Fibroblast of pulmonary artery (primary cell): ENCODE results near the gene KPNA6.

ENCODE experiments used
- DNase-seq: peaks from one replicate; pipeline ENCODE4 v3.0.0-alpha.2; 2010; ENCODE audit warnings: low read depth
- H3K4me3 ChIP-seq: replicated peaks from 2 replicates; pipeline ENCODE4 v1.5.1; 2011; ENCODE audit warnings: low read depth, mild to moderate bottlenecking, control low read depth, low read length, moderate library complexity
- TF ChIP-seq, protein P1 (sequence below): IDR thresholded peaks from 2 replicates; pipeline ENCODE4 v1.5.1; 2011; ENCODE audit warnings: mild to moderate bottlenecking, control low read depth, low read length, inconsistent platforms; ENCODE audit errors: missing control alignments

The KPNA6 gene

DNA sequence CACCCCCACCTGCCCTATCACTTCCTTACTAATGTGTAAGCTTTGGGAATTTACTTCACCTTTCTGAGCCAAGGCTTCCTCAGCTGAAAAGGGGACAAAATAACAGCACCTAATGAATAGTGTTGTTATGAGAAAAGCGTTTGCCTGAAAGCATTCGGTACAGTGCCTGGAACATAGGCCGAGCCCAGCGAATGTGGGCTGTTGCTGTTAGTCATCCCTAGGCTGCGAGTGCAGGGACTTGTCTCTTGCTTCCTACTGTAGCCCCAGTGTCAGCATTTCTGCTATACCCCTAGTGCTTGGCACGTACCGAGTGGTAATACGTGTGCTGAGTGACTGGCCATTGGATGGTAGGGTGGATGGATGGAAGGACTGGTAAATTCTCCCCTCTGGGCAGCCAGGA, 16.7 kb upstream of the KPNA6 start:
- H3K4me3 ChIP-seq, result no peak overlapping the region
- TF ChIP-seq, protein P1, sequence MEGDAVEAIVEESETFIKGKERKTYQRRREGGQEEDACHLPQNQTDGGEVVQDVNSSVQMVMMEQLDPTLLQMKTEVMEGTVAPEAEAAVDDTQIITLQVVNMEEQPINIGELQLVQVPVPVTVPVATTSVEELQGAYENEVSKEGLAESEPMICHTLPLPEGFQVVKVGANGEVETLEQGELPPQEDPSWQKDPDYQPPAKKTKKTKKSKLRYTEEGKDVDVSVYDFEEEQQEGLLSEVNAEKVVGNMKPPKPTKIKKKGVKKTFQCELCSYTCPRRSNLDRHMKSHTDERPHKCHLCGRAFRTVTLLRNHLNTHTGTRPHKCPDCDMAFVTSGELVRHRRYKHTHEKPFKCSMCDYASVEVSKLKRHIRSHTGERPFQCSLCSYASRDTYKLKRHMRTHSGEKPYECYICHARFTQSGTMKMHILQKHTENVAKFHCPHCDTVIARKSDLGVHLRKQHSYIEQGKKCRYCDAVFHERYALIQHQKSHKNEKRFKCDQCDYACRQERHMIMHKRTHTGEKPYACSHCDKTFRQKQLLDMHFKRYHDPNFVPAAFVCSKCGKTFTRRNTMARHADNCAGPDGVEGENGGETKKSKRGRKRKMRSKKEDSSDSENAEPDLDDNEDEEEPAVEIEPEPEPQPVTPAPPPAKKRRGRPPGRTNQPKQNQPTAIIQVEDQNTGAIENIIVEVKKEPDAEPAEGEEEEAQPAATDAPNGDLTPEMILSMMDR, result no peak

DNA sequence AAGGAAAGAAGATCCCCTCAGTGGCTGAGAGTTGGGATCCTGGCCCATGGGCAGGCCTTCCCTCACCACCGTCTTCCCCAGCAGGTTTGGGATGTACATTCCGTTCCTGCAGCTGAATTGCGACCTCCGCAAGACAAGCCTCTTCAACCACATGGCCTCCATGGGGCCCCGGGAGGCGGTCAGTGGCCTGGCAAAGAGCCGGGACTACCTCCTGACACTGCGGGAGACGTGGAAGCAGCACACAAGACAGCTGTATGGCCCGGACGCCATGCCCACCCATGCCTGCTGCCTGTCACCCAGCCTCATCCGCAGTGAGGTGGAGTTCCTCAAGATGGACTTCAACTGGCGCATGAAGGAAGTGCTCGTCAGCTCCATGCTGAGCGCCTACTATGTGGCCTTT, 16.3 kb upstream of the KPNA6 start:
- DNase-seq, result no peak
- TF ChIP-seq, protein P1, result no peak
- H3K4me3 ChIP-seq, result no peak overlapping the region

More for the DNA sequence above, 16.7 kb upstream of the KPNA6 start:
- DNase-seq, result no peak

DNA sequence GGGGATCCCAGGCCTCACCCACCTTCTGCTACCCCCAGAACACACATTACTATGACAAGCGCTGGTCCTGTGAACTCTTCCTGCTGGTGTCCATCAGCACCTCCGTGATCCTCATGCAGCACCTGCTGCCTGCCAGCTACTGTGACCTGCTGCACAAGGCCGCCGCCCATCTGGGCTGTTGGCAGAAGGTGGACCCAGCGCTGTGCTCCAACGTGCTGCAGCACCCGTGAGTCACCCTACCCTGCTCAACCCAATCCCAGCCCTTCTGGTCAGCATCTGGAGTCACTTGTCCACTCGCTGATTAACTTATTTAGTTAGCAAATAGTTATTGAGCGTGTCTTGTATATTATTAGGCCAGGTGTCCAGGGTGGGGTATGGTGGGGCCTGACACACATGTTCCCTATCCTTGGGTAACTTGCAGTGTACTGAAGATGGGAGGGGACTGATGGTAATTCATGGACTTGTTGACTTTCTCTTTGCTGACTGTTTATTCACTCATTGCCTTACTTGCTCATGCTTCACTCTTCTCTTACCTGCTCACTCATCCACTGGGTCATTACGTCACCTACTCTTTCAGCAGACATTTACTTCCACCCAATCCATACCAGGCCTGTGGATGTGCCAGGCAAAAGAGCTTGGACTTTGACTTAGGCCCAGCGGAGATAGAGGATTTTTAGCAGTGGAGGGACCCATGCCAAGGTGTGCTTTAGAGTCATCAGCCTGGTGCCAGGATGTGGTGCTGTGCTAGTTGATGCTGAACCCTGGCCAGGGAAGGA, 12.9 kb upstream of the KPNA6 start:
- DNase-seq, result no peak
- TF ChIP-seq, protein P1, result no peak
- H3K4me3 ChIP-seq, result no peak overlapping the region

DNA sequence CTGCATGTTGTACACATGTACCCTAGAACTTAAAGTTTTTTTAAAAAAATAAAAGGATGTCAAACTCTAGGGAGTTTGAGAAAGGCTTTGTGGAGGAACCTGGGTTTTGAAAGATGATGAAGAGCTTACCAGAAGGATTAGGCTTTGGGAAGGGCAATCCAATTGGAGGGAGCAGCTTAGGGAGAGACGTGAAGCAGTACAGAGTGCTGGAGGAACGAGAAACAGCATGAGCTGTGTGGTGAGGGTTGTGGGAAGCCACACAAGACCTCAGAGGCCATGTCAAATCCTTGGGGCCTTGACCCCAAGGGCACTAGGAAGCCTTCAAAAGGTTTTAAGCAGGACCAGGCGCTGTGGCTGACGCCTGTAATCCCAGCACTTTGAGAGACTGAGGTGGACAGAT, 8.4 kb upstream of the KPNA6 start:
- DNase-seq, result no peak
- TF ChIP-seq, protein P1, result no peak
- H3K4me3 ChIP-seq, result no peak overlapping the region

DNA sequence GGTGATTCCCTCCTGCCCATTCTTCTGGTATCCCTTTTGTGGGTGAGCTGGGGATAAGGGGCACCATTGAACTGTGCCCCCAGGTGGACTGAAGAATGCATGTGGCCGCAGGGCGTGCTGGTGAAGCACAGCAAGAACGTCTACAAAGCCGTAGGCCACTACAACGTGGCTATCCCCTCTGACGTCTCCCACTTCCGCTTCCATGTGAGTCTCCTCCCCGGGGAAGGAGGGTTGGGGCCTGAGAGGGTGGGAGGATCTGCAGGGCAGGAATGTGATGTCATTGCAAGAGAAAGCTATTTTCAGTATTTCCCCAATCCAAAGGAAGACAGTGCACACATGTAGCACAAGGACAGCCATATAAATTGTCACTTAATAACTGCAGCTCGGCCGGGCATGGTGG, 7.5 kb upstream of the KPNA6 start:
- H3K4me3 ChIP-seq, result no peak overlapping the region
- DNase-seq, result peak; percentile 53
- TF ChIP-seq, protein P1, result no peak

DNA sequence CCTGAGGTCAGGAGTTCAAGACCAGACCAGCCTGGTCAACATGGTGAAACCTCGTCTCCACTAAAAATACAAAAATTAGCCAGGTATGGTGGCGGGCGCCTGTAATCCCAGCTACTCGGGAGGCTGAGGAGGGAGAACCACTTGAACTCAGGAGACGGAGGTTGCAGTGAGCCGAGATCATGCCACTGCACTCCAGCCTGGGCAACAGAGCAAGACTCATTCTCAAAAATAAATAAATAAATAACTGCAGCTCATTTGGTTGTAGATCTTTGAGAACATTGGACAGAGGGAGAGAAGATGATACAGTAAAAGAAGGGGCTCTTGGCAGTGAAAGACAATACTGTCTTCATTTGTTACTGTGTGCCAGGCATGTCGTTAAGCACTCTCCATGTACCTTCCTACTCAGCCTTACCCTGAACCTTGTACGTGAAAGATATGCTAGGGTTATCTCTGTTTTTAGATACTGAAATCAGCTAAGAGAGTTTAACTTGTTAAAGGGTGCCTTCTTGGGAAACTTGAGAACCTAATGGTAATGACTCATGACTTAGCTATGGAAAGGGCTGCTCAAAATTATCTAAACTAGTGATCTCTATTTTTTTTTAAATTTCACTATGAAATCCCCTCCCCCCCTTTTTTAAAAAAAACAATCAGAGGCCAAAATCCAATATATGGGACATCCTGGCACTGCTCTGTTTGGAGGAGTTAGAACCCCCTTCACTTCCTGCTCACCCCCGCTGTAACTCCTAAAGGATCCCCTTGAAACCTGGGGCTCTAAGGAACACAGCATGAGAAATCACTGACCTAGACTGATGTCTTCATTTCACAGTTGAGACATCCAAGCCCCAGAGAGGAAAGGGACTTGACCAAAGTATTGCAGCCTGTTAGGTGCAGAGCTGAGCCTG, 6.8 kb upstream of the KPNA6 start:
- peak; percentile 55 for DNase-seq
- H3K4me3 ChIP-seq, result no peak overlapping the region
- TF ChIP-seq, protein P1, result no peak
